H1 (cell line): ENCODE data around the gene CCNL2. TPM values are rescaled to one million over a fixed set of nuclear protein-coding genes. Genes with fewer than 3 reads are reported as not detected.
"Not testable (repeated sequence)": the region's sequence is repeated elsewhere in the genome, so short reads cannot be mapped to it uniquely, and the experiment has no call there.

ENCODE experiments used
- CTCF ChIA-PET: fragments of 300-600 bp; sonication (Branson Sonifier 250); formaldehyde crosslinking; loops from one replicate; lab custom pipeline; 2021; ENCODE audit not compliant: partially characterized antibody; lab: Charles Lee
- POLR2A ChIA-PET: fragments of 300-600 bp; sonication (Branson Sonifier 250); formaldehyde crosslinking; loops from one replicate; lab custom pipeline; 2021; ENCODE audit warnings: inconsistent platforms; ENCODE audit not compliant: partially characterized antibody; lab: Charles Lee
- DNase-seq, 2 experiments: peaks; one replicate each; pipeline versions ENCODE4 v3.0.0 to v3.0.0-alpha.2; 2010 to 2022; ENCODE audit warnings: low spot score in 2 of 2, low read depth in 1 of 2, mixed read lengths in 1 of 2
- FAIRE-seq: peaks from 2 replicates; lab custom pipeline; 2011; peaks lifted over from hg19 to GRCh38; lab: Jason Lieb, UNC
- H2AFZ ChIP-seq: 2 replicates; pipeline ENCODE4 v1.8.1; 2012; ENCODE audit warnings: low read length, inconsistent platforms
- H2AK5ac ChIP-seq: 2 replicates; pipeline ENCODE4 v1.6.1; 2013; ENCODE audit warnings: low read depth, low read length
- H2BK120ac ChIP-seq: replicated peaks from 2 replicates; pipeline ENCODE3; 2013; ENCODE audit warnings: low read depth, low read length, inconsistent platforms
- H2BK12ac ChIP-seq: 2 replicates; pipeline ENCODE4 v1.6.1; 2013; ENCODE audit warnings: low read depth, low read length
- H2BK15ac ChIP-seq: 2 replicates; pipeline ENCODE4 v1.6.1; 2013; ENCODE audit warnings: low read length
- H2BK20ac ChIP-seq: 2 replicates; pipeline ENCODE4 v1.6.1; 2013; ENCODE audit warnings: low read length
- H2BK5ac ChIP-seq: 2 replicates; pipeline ENCODE4 v1.6.1; 2013; ENCODE audit warnings: low read depth, low read length
- H3K14ac ChIP-seq: 2 replicates; pipeline ENCODE4 v1.6.1; 2013; ENCODE audit warnings: inconsistent platforms; ENCODE audit not compliant: insufficient read length
- H3K18ac ChIP-seq: 2 replicates; pipeline ENCODE4 v1.6.1; 2013; ENCODE audit warnings: low read length; ENCODE audit errors: extremely low read depth
- H3K23ac ChIP-seq: 2 replicates; pipeline ENCODE4 v1.6.1; 2013; ENCODE audit warnings: inconsistent platforms; ENCODE audit not compliant: insufficient read length
- H3K23me2 ChIP-seq: 2 replicates; pipeline ENCODE4 v1.6.1; 2013; ENCODE audit warnings: low read depth, low read length
- H3K27ac ChIP-seq: 2 replicates; pipeline ENCODE4 v1.6.1; 2011; ENCODE audit warnings: low read depth, low read length, inconsistent platforms
- H3K27me3 ChIP-seq, 4 experiments: replicated peaks in 1 of 4; 1 replicate in 1 of 4; 2 replicates in 3 of 4; pipeline versions ENCODE4 v1.6.1 to v1.8.1; 2011 to 2013; ENCODE audit warnings: low read length in 3 of 4, mild to moderate bottlenecking in 3 of 4, inconsistent platforms in 2 of 4, mixed read lengths in 2 of 4, moderate library complexity in 1 of 4; ENCODE audit not compliant: control insufficient read depth in 3 of 4, insufficient read depth in 3 of 4; ENCODE audit errors: extremely low read depth in 1 of 4
- H3K36me3 ChIP-seq, 4 experiments: 2 replicates each; pipeline versions ENCODE4 v1.6.1 to v1.8.1; 2011 to 2013; ENCODE audit warnings: mild to moderate bottlenecking in 4 of 4, low read length in 3 of 4, moderate library complexity in 2 of 4, control low read depth in 1 of 4, inconsistent platforms in 1 of 4; ENCODE audit not compliant: insufficient read depth in 4 of 4, control insufficient read depth in 2 of 4
- H3K4ac ChIP-seq: replicated peaks from 2 replicates; pipeline ENCODE3; 2013; ENCODE audit warnings: low read length, low read depth, mixed read lengths, inconsistent platforms; ENCODE audit not compliant: insufficient read length
- H3K4me1 ChIP-seq, 4 experiments: replicated peaks in 1 of 4; 1 replicate in 1 of 4; 2 replicates in 3 of 4; pipeline versions ENCODE4 v1.6.1 to v1.8.1; 2011 to 2013; ENCODE audit warnings: low read length in 3 of 4, inconsistent platforms in 2 of 4, mixed read lengths in 1 of 4; ENCODE audit not compliant: insufficient read depth in 4 of 4, control insufficient read depth in 3 of 4
- H3K4me2 ChIP-seq, 2 experiments: 2 replicates each; pipeline versions ENCODE4 v1.6.1 to v1.8.1; 2011 to 2013; ENCODE audit warnings: low read depth in 2 of 2, low read length in 2 of 2, control low read depth in 1 of 2, inconsistent platforms in 1 of 2, mild to moderate bottlenecking in 1 of 2; ENCODE audit not compliant: insufficient read depth in 1 of 2
- H3K4me3 ChIP-seq, 4 experiments: fragments of 200-600, 300-600 bp in 1 of 4; sonication (generic), shearing (Covaris generic), sonication (Bioruptor Twin) in 1 of 4; 2 replicates each; pipeline versions ENCODE4 v1.5.1 to v1.8.1; 2011 to 2016; ENCODE audit warnings: low read length in 4 of 4, low read depth in 3 of 4, control low read depth in 2 of 4, inconsistent platforms in 2 of 4, mild to moderate bottlenecking in 2 of 4, mixed read lengths in 1 of 4, moderate library complexity in 1 of 4; ENCODE audit not compliant: insufficient read depth in 2 of 4; ENCODE audit errors: extremely low read depth in 1 of 4
- H3K56ac ChIP-seq: replicated peaks from 2 replicates; pipeline ENCODE3; 2013; ENCODE audit warnings: low read depth, mild to moderate bottlenecking, mixed read lengths, low read length, inconsistent platforms; ENCODE audit not compliant: insufficient read length
- H3K79me1 ChIP-seq: 2 replicates; pipeline ENCODE4 v1.6.1; 2013; ENCODE audit warnings: low read depth, low read length, control low read depth
- H3K79me2 ChIP-seq, 2 experiments: 2 replicates each; pipeline versions ENCODE4 v1.6.1 to v1.8.1; 2012 to 2013; ENCODE audit warnings: low read length in 2 of 2, mild to moderate bottlenecking in 2 of 2, inconsistent platforms in 1 of 2; ENCODE audit not compliant: insufficient read depth in 2 of 2, control insufficient read depth in 1 of 2
- H3K9ac ChIP-seq, 4 experiments: replicated peaks in 1 of 4; 1 replicate in 1 of 4; 2 replicates in 3 of 4; pipeline versions ENCODE4 v1.6.1 to v1.8.1; 2011 to 2013; ENCODE audit warnings: low read depth in 3 of 4, low read length in 3 of 4, control low read depth in 2 of 4, mild to moderate bottlenecking in 2 of 4, moderate library complexity in 2 of 4, inconsistent platforms in 1 of 4; ENCODE audit errors: extremely low read depth in 1 of 4
- H3K9me3 ChIP-seq, 2 experiments: 2 replicates each; pipeline versions ENCODE4 v1.6.1 to v1.8.1; 2012 to 2013; ENCODE audit warnings: mild to moderate bottlenecking in 2 of 2, moderate library complexity in 2 of 2, control low read depth in 1 of 2, inconsistent platforms in 1 of 2, low read depth in 1 of 2, low read length in 1 of 2, mixed read lengths in 1 of 2; ENCODE audit not compliant: insufficient read depth in 2 of 2
- H4K20me1 ChIP-seq, 2 experiments: replicated peaks in 1 of 2; 2 replicates each; pipeline versions ENCODE3 to v1.8.1; 2011 to 2013; ENCODE audit warnings: inconsistent platforms in 2 of 2, low read length in 2 of 2, mild to moderate bottlenecking in 1 of 2; ENCODE audit not compliant: insufficient read depth in 2 of 2, control insufficient read depth in 1 of 2
- H4K5ac ChIP-seq: 2 replicates; pipeline ENCODE4 v1.6.1; 2013; ENCODE audit warnings: low read length, low read depth, mixed read lengths, inconsistent platforms; ENCODE audit not compliant: insufficient read length
- H4K8ac ChIP-seq: 2 replicates; pipeline ENCODE4 v1.8.0; 2013; ENCODE audit warnings: mild to moderate bottlenecking, moderate library complexity, low read length, inconsistent platforms; ENCODE audit not compliant: insufficient read depth; ENCODE audit errors: extremely low read depth
- H4K91ac ChIP-seq: replicated peaks from 2 replicates; pipeline ENCODE3; 2013; ENCODE audit warnings: low read length, mixed read lengths, inconsistent platforms; ENCODE audit not compliant: insufficient read length
- E2F6 ChIP-seq: IDR thresholded peaks from 2 replicates; pipeline ENCODE4 v1.6.1; 2012; ENCODE audit warnings: inconsistent platforms
- EZH2 ChIP-seq: fragments of 200-600 bp; sonication (generic); IDR thresholded peaks from 2 replicates; pipeline ENCODE4 v1.7.1; 2012; ENCODE audit warnings: low read depth, mild to moderate bottlenecking, moderate library complexity, low read length, inconsistent platforms; ENCODE audit not compliant: severe bottlenecking
- POLR2A ChIP-seq, 2 experiments: IDR thresholded peaks; 1 replicate in 1 of 2; 2 replicates in 1 of 2; pipeline ENCODE4 v1.6.1; 2011; ENCODE audit warnings: low read depth in 2 of 2, low read length in 2 of 2, mild to moderate bottlenecking in 2 of 2; ENCODE audit errors: control extremely low read depth in 1 of 2
- POLR2AphosphoS5 ChIP-seq: IDR thresholded peaks from 2 replicates; pipeline ENCODE4 v1.6.1; 2011; ENCODE audit warnings: low read depth, low read length
- WGBS, 2 experiments: shearing (Covaris generic) in 1 of 2; methylation state at CpG; one replicate each; pipeline versions ENCODE4 v1.1.6 to v1.1.7; 2013 to 2015; ENCODE audit warnings: low lambda C conversion rate in 2 of 2, mixed read lengths in 2 of 2, inconsistent platforms in 1 of 2, low coverage in 1 of 2, missing lambda C conversion rate in 1 of 2; ENCODE audit not compliant: insufficient replicate concordance in 2 of 2, insufficient coverage in 1 of 2, insufficient read length in 1 of 2; ENCODE audit errors: extremely low coverage in 1 of 2, missing lambda C conversion rate in 1 of 2; 5-methylcytosine and 5-hydroxymethylcytosine counted together
- polyA plus RNA-seq, 7 experiments: library from polyadenylated mRNA; depleted of rRNA in 3 of 7; stranded (reverse) in 5 of 7; unstranded in 2 of 7; fragments of >200 nt in 5 of 7; fragments of 200-250 nt in 2 of 7; gene quantifications; 1 replicate in 5 of 7; 2 replicates in 1 of 7; 4 replicates in 1 of 7; pipeline versions ENCODE4 v1.2.1 to v1.2.3, GENCODE V29; 2011 to 2013; ENCODE audit warnings: missing spikeins in 2 of 7, mixed read lengths in 2 of 7
- total RNA-seq: library from RNA; stranded (reverse); fragmentation: NEBNext Ultra II Directional; extraction: Animal tissue kit (Norgen Biotek cat#: 25700); gene quantifications from 2 replicates; pipeline ENCODE4 v1.2.1, GENCODE V29; 2021

CCNL2 gene
- total and polyA plus RNA-seq, 2 of the 8 experiments (the other 6 are each of a cell fraction or from before 2014, with no cell fraction given), result 79.8 to 120 TPM

GRCh38 chr1:1385931-1386330 lies 13.2 kb downstream of the CCNL2 start (continued):
- TF ChIP-seq POLR2A (IDR thresholded peaks at IDR 0.05; ENCODE audit: control extremely low read depth in 1 of 2, low read depth in 2 of 2, low read length in 2 of 2), result no peak; a peak in 1 of 3 replicates
- TF ChIP-seq E2F6, result no peak
- TF ChIP-seq EZH2, result no peak
- no peak for TF ChIP-seq POLR2AphosphoS5

GRCh38 chr1:1385339-1385738 lies 13.8 kb downstream of the CCNL2 start:
- not testable (repeated sequence) for H2BK120ac ChIP-seq, H3K4me3 ChIP-seq, H3K4me1 ChIP-seq, H2BK20ac ChIP-seq, H2AFZ ChIP-seq, H3K14ac ChIP-seq, H3K4ac ChIP-seq, H4K91ac ChIP-seq, H4K8ac ChIP-seq, H3K4me2 ChIP-seq, FAIRE-seq, H2BK5ac ChIP-seq, H3K79me1 ChIP-seq, H2BK12ac ChIP-seq, H3K9ac ChIP-seq, H3K27me3 ChIP-seq, H3K23me2 ChIP-seq, DNase-seq, H3K27ac ChIP-seq, H3K23ac ChIP-seq, H2AK5ac ChIP-seq, H3K9me3 ChIP-seq, H3K56ac ChIP-seq, H4K5ac ChIP-seq, H3K79me2 ChIP-seq, H3K18ac ChIP-seq, H2BK15ac ChIP-seq
- WGBS, 2 experiments, result 93% methylated on average over 21 of the region's 29 CpGs; no CpG with 5 or more reads in 1 of the 2 experiments
- H3K36me3 ChIP-seq, result peaks cover 29 to 52% (median 40%) of the 10 kb centered on the region in 4 experiments
- CTCF ChIA-PET, result interaction anchor here (0.9 to 2.7 kb wide), 7 partner anchors 10 to 119 kb away, joined by 3 to 18 read pairs (median 3); partner anchors contain the start of gene CCNL2
- POLR2A ChIA-PET, result interaction anchor here (0.9 to 33.4 kb wide), 7 partner anchors 1 to 97 kb away, joined by 3 to 719 read pairs (median 5); partner anchors contain the start of genes AURKAIP1, CCNL2 and MRPL20
- H4K20me1 ChIP-seq, result peaks cover 2 to 12% of the 10 kb centered on the region in 2 experiments
